ENCODE data around the gene DNAJC8.

The DNAJC8 gene

GRCh38 chr1:28249866-28250295, 17.1 kb upstream of the DNAJC8 start:
- DNase-seq (ENCODE audit: low spot score), result no peak

GRCh38 chr1:28249013-28249865, 16.4 kb upstream of the DNAJC8 start:
- DNase-seq (ENCODE audit: low spot score), result peak; percentile 79

- DNase-seq (ENCODE audit: low spot score), result peak; percentile 78
Measured at GRCh38 chr1:28248273-28249012, 15.6 kb upstream of the DNAJC8 start.

- DNase-seq (ENCODE audit: low spot score), result no peak
Measured at GRCh38 chr1:28247612-28248272, 14.9 kb upstream of the DNAJC8 start.

- peak; percentile 25 for DNase-seq (ENCODE audit: low spot score)
Measured at GRCh38 chr1:28246427-28246832, 13.6 kb upstream of the DNAJC8 start.

- no peak for DNase-seq (ENCODE audit: low spot score)
Measured at GRCh38 chr1:28244549-28245251, 11.9 kb upstream of the DNAJC8 start.

GRCh38 chr1:28243685-28244311, 11.0 kb upstream of the DNAJC8 start:
- DNase-seq (ENCODE audit: low spot score), result no peak

GRCh38 chr1:28241638-28242241, 8.9 kb upstream of the DNAJC8 start:
- DNase-seq (ENCODE audit: low spot score), result no peak

GRCh38 chr1:28240024-28240423, 7.2 kb upstream of the DNAJC8 start:
- no peak for DNase-seq (ENCODE audit: low spot score)

- DNase-seq (ENCODE audit: low spot score), result no peak
Measured at GRCh38 chr1:28239004-28239403, 6.2 kb upstream of the DNAJC8 start.

GRCh38 chr1:28236656-28237322, 4.0 kb upstream of the DNAJC8 start:
- DNase-seq (ENCODE audit: low spot score), result no peak

GRCh38 chr1:28235755-28236655, 3.2 kb upstream of the DNAJC8 start, which contains the start of gene ATP5IF1:
Gene ATP5IF1, plus strand, starts transcription at chr1:28236124. Its CDS starts 60 bp downstream, at chr1:28236184.
- peak; percentile 97 for DNase-seq (ENCODE audit: low spot score)

GRCh38 chr1:28233264-28233606, 406 bp upstream of the DNAJC8 start:
- no peak for DNase-seq (ENCODE audit: low spot score)

- DNase-seq (ENCODE audit: low spot score), result no peak
Measured at GRCh38 chr1:28229996-28230395, 2.8 kb downstream of the DNAJC8 start.

- no peak for DNase-seq (ENCODE audit: low spot score)
Measured at GRCh38 chr1:28229089-28229488, 3.7 kb downstream of the DNAJC8 start.

GRCh38 chr1:28213315-28213714, 19.5 kb downstream of the DNAJC8 start:
- DNase-seq (ENCODE audit: low spot score), result no peak

GRCh38 chr1:28209700-28210099, 23.1 kb downstream of the DNAJC8 start:
- DNase-seq (ENCODE audit: low spot score), result no peak

- no peak for DNase-seq (ENCODE audit: low spot score)
Measured at GRCh38 chr1:28208818-28209441, 23.9 kb downstream of the DNAJC8 start.

- no peak for DNase-seq (ENCODE audit: low spot score)
Measured at GRCh38 chr1:28205243-28205642, 27.6 kb downstream of the DNAJC8 start.

All from LoVo (cell line).